C4-2B (cell line): ENCODE data around the gene LYG1.
"Not testable (repeated sequence)": the region's sequence is repeated elsewhere in the genome, so short reads cannot be mapped to it uniquely, and the experiment has no call there.

ENCODE experiments used
- CTCF ChIP-seq: fragments of 450-650 bp; conservative IDR thresholded peaks from 2 replicates; pipeline ENCODE4 v1.5.1; 2017; ENCODE audit warnings: mild to moderate bottlenecking
- ZFX ChIP-seq: fragments of 450-650 bp; IDR thresholded peaks from 2 replicates; pipeline ENCODE4 v1.6.1; 2017

DNA sequence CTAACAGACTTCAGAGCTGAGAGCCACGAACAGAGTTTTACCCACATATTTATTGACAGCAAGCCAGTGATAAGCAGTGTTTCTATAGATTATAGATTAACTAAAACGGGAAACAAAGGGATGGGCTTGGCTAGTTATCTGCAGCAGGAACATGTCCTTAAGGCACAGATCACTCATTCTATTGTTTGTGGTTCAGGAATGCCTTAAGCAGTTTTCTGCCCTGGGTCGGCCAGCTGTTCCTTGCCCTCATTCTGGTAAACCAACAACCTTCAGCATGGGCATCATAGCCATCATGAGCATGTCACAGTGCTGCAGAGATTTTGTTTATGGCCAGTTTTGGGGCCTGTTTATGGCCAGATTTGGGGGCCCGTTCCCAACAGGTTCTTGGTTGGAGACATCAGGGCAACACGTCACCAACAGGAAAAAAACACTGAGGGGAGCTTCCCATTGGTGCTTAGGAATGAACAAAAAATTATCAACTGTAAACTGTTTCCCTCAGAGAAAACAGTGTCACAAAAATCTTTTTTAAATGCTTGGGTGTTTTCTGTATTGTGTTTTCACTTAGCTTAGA is 22.7 kb downstream of the LYG1 start:
- not testable (repeated sequence) for TF ChIP-seq CTCF, ZFX
